GM12878 (cell line): ENCODE results near the gene AFAP1. TPM values are rescaled to one million over a fixed set of nuclear protein-coding genes. Genes with fewer than 3 reads are reported as not detected.

ENCODE experiments used
- ATAC-seq: fragments of 200-7000 bp; cut with Tn5 transposase; 3 replicates; pipeline ENCODE4 v1.9.1; 2020; ENCODE audit warnings: mild to moderate bottlenecking, moderate library complexity
- BruUV-seq: library from RNA; stranded (reverse); fragments of 400-500 nt; replicated peaks from 2 replicates; lab custom pipeline; 2021; lab: Mats Ljungman, UMichigan
- CTCF ChIA-PET: fragments of 300-600 bp; sonication (Branson Sonifier 250); formaldehyde crosslinking; extraction: SDS; loops from one replicate; lab custom pipeline; 2021; ENCODE audit warnings: inconsistent platforms; lab: Yijun Ruan, JAX
- POLR2A ChIA-PET: fragments of 350-600 bp; formaldehyde crosslinking; extraction: SDS; loops from one replicate; lab custom pipeline; 2021; ENCODE audit warnings: inconsistent platforms; lab: Charles Lee
- RAD21 ChIA-PET: fragments of 300-600 bp; sonication (Branson Sonifier 250); formaldehyde crosslinking; loops from one replicate; lab custom pipeline; 2023; ENCODE audit warnings: antibody characterized with exemption; ENCODE audit not compliant: unreplicated experiment; lab: Charles Lee
- SMC1A ChIA-PET: fragments of 300-600 bp; sonication (Branson Sonifier 250); formaldehyde crosslinking; loops from one replicate; lab custom pipeline; 2023; ENCODE audit not compliant: unreplicated experiment, uncharacterized antibody; lab: Charles Lee
- DNase-seq: peaks from one replicate; pipeline ENCODE4 v3.0.0-alpha.2; 2011; ENCODE audit warnings: low read depth, low spot score
- FAIRE-seq: peaks from 3 replicates; lab custom pipeline; 2011; peaks lifted over from hg19 to GRCh38; lab: Jason Lieb, UNC
- H2AFZ ChIP-seq: 2 replicates; pipeline ENCODE4 v1.6.0; 2011; ENCODE audit warnings: low read depth, low read length, control low read depth; ENCODE audit not compliant: control insufficient read depth
- H3K27ac ChIP-seq: 2 replicates; pipeline ENCODE4 v1.5.1; 2011; ENCODE audit warnings: control low read depth; ENCODE audit not compliant: control insufficient read depth, insufficient read depth
- H3K27me3 ChIP-seq, 2 experiments: replicated peaks in 1 of 2; 2 replicates each; pipeline versions ENCODE4 v1.6.0 to v1.6.1; 2011; ENCODE audit warnings: low read length in 1 of 2; ENCODE audit not compliant: control insufficient read depth in 2 of 2, insufficient read depth in 2 of 2
- H3K36me3 ChIP-seq, 2 experiments: 2 replicates each; pipeline ENCODE4 v1.5.1; 2011; ENCODE audit warnings: low read length in 1 of 2; ENCODE audit not compliant: control insufficient read depth in 2 of 2, insufficient read depth in 2 of 2
- H3K4me1 ChIP-seq: 2 replicates; pipeline ENCODE4 v1.6.1; 2011; ENCODE audit warnings: mild to moderate bottlenecking, low read length, moderate library complexity, mixed read lengths; ENCODE audit not compliant: control insufficient read depth, insufficient read depth
- H3K4me2 ChIP-seq: 2 replicates; pipeline ENCODE4 v1.6.0; 2011; ENCODE audit warnings: control low read depth; ENCODE audit not compliant: control insufficient read depth, insufficient read depth
- H3K4me3 ChIP-seq: fragments of 200-600 bp; sonication (generic); 2 replicates; pipeline ENCODE4 v1.5.1; 2016
- H3K79me2 ChIP-seq: 2 replicates; pipeline ENCODE4 v1.6.0; 2011; ENCODE audit warnings: low read length; ENCODE audit not compliant: control insufficient read depth, insufficient read depth
- H3K9ac ChIP-seq: 2 replicates; pipeline ENCODE4 v1.8.0; 2011; ENCODE audit warnings: low read length, control low read depth, mixed read lengths; ENCODE audit not compliant: control insufficient read depth, insufficient read depth
- H3K9me3 ChIP-seq: replicated peaks from 3 replicates; pipeline ENCODE4 v1.5.1; 2011; ENCODE audit warnings: mild to moderate bottlenecking, low read length; ENCODE audit not compliant: control insufficient read depth, insufficient read depth
- H4K20me1 ChIP-seq: 2 replicates; pipeline ENCODE4 v1.6.0; 2011; ENCODE audit not compliant: control insufficient read depth, insufficient read depth
- CBX3 ChIP-seq: fragments of 200-600 bp; sonication (generic); IDR thresholded peaks from 2 replicates; pipeline ENCODE4 v1.6.1; 2016; ENCODE audit warnings: low read depth, borderline replicate concordance
- CREM ChIP-seq: IDR thresholded peaks from 2 replicates; pipeline ENCODE4 v1.6.1; 2014; ENCODE audit warnings: antibody characterized with exemption, low read depth
- E2F8 ChIP-seq: fragments of 450-650 bp; IDR thresholded peaks from 2 replicates; pipeline ENCODE4 v1.6.1; 2018; ENCODE audit warnings: mild to moderate bottlenecking, low read depth, moderate library complexity; ENCODE audit not compliant: partially characterized antibody
- EP300 ChIP-seq, 2 experiments: fragments of 150-350 bp in 1 of 2; IDR thresholded peaks; 2 replicates each; pipeline ENCODE4 v1.6.1; 2011 to 2012; ENCODE audit warnings: low read depth in 2 of 2, low read length in 2 of 2, borderline replicate concordance in 1 of 2, improper control_type of control experiment in 1 of 2, inconsistent platforms in 1 of 2; ENCODE audit not compliant: control insufficient read depth in 1 of 2
- FOS ChIP-seq: IDR thresholded peaks from 3 replicates; pipeline ENCODE4 v1.6.1; 2011; ENCODE audit warnings: borderline replicate concordance; ENCODE audit not compliant: insufficient read length; ENCODE audit errors: extremely low read depth
- GABPA ChIP-seq: IDR thresholded peaks from 2 replicates; pipeline ENCODE4 v1.6.1; 2014; ENCODE audit warnings: antibody characterized with exemption, low read depth, mild to moderate bottlenecking, inconsistent platforms
- HDAC2 ChIP-seq: fragments of 200-600 bp; sonication (generic); IDR thresholded peaks from 2 replicates; pipeline ENCODE4 v1.6.1; 2017
- IRF4 ChIP-seq: IDR thresholded peaks from 2 replicates; pipeline ENCODE4 v1.6.1; 2011; ENCODE audit warnings: low read depth, low read length
- NR2C2 ChIP-seq: IDR thresholded peaks from 2 replicates; pipeline ENCODE4 v1.6.1; 2011; ENCODE audit warnings: borderline replicate concordance, low read depth; ENCODE audit not compliant: control insufficient read depth, insufficient read length
- PBX3 ChIP-seq: IDR thresholded peaks from 2 replicates; pipeline ENCODE4 v1.6.1; 2011; ENCODE audit warnings: mild to moderate bottlenecking, low read depth, low read length, moderate library complexity; ENCODE audit not compliant: insufficient replicate concordance
- RCOR1 ChIP-seq: conservative IDR thresholded peaks from 2 replicates; pipeline ENCODE4 v1.6.1; 2012; ENCODE audit warnings: low read depth, low read length, improper control_type of control experiment
- SIN3A ChIP-seq: IDR thresholded peaks from 2 replicates; pipeline ENCODE4 v1.6.1; 2012; ENCODE audit warnings: low read depth, low read length, improper control_type of control experiment
- TCF12 ChIP-seq: IDR thresholded peaks from 2 replicates; pipeline ENCODE4 v1.6.1; 2011; ENCODE audit warnings: low read depth, mild to moderate bottlenecking, low read length
- USF1 ChIP-seq: IDR thresholded peaks from 2 replicates; pipeline ENCODE4 v1.6.1; 2011; ENCODE audit warnings: borderline replicate concordance, low read depth, mild to moderate bottlenecking, moderate library complexity, mixed read lengths, low read length; ENCODE audit not compliant: insufficient read depth; ENCODE audit errors: extremely low read length
- WRNIP1 ChIP-seq: IDR thresholded peaks from 2 replicates; pipeline ENCODE4 v1.6.1; 2011; ENCODE audit warnings: low read depth, low read length, improper control_type of control experiment, borderline replicate concordance
- ZBTB4 ChIP-seq: fragments of 450-650 bp; formaldehyde crosslinking; IDR thresholded peaks from 2 replicates; pipeline ENCODE4 v1.4.0; 2022; ENCODE audit warnings: mild to moderate bottlenecking, moderate library complexity
- ZNF622 ChIP-seq: fragments of 450-650 bp; IDR thresholded peaks from 2 replicates; pipeline ENCODE4 v1.6.1; 2017; ENCODE audit warnings: mild to moderate bottlenecking, inconsistent platforms
- WGBS: methylation state at CpG from one replicate; pipeline ENCODE4 v1.1.6; 2016; ENCODE audit warnings: low lambda C conversion rate; ENCODE audit not compliant: insufficient replicate concordance, insufficient coverage; ENCODE audit errors: missing lambda C conversion rate; 5-methylcytosine and 5-hydroxymethylcytosine counted together
- in situ Hi-C: fragments of 300-500 bp; cut with MboI; formaldehyde crosslinking; loops from 9 replicates; pipeline ENCODE4 v1.14.3; 2018; ENCODE audit warnings: mixed read lengths
- intact Hi-C: fragments of 100-400 bp; cut with micrococcal nuclease; formaldehyde crosslinking; loops from one replicate; pipeline ENCODE4 v1.14.2; 2022; ENCODE audit not compliant: unreplicated experiment
- polyA plus RNA-seq, 11 experiments: library from polyadenylated mRNA; depleted of rRNA in 4 of 11; unstranded in 6 of 11; stranded (reverse) in 5 of 11; fragments of >200 nt; fragmentation: Nextera tagmentation in 4 of 11; fragmentation: Illumina TruSeq in 1 of 11; extraction: Ambion mirVana in 4 of 11; extraction: Trizol in 1 of 11; gene quantifications; 1 replicate in 1 of 11; 2 replicates in 10 of 11; pipeline versions ENCODE4 v1.2.1 to v1.2.3, GENCODE V29; 2011 to 2016; ENCODE audit warnings: inconsistent platforms in 2 of 11, missing spikeins in 2 of 11, low read depth in 1 of 11
- total RNA-seq, 4 experiments: library from RNA; depleted of rRNA in 3 of 4; stranded (reverse); fragments of >200 nt in 3 of 4; fragmentation: Illumina TruSeq in 1 of 4; extraction: Trizol in 1 of 4; gene quantifications; 2 replicates each; pipeline versions ENCODE4 v1.2.1 to v1.2.3, GENCODE V29; 2013 to 2021

Gene AFAP1
- total and polyA plus RNA-seq, 10 of the 15 experiments (the other 5 are each of a cell fraction or from before 2014, with no cell fraction given), result 0.02 to 0.23 (median 0.09) TPM; not detected in 1

- no TSS peak for BruUV-seq
- Histone ChIP-seq H3K9me3 (no peaks in the 10 kb centered on the region), H3K79me2 (no peaks in the 10 kb centered on the region), H3K27me3 (peaks cover 0 to 2% of the 10 kb centered on the region in 2 experiments; a peak in 2 of 4 replicates), H2AFZ (no peak overlapping the region), H4K20me1 (no peaks in the 10 kb centered on the region), H3K4me2 (no peak overlapping the region), H3K4me1 (peaks cover 4% of the 10 kb centered on the region; the same call in 1 of the 2 replicates), H3K36me3 (no peaks in the 10 kb centered on the region), H3K27ac (no peak overlapping the region), H3K9ac (no peak overlapping the region), H3K4me3 (no peak overlapping the region)
- intact Hi-C loops (loop anchor here (5.0 kb wide), 1 partner anchor 223 kb away; no protein-coding TSS in a partner anchor), in situ Hi-C loops (no loop called here)
- ChIA-PET CTCF (no interaction called here), POLR2A (no interaction called here), RAD21 (no interaction called here), SMC1A (no interaction called here)
- no peak for ATAC-seq
- no peak for FAIRE-seq
- DNase-seq, result no peak
- WGBS, result 70% methylated on average over 5 of the region's 5 CpGs
- no peak for TF ChIP-seq CREM
- TF ChIP-seq HDAC2, result no peak
- no peak for TF ChIP-seq SIN3A
- no peak for TF ChIP-seq USF1
- TF ChIP-seq CBX3, result no peak
- TF ChIP-seq E2F8, result no peak
- no peak for TF ChIP-seq PBX3
- TF ChIP-seq ZBTB4 (CRISPR knock-in tag), result no peak
- no peak for TF ChIP-seq TCF12
- TF ChIP-seq WRNIP1, result no peak
- no peak for TF ChIP-seq ZNF622
- no peak for TF ChIP-seq FOS
- no peak for TF ChIP-seq RCOR1
- no peak for TF ChIP-seq EP300 (IDR thresholded peaks at IDR 0.05; ENCODE audit: borderline replicate concordance in 1 of 2, control insufficient read depth in 1 of 2, low read depth in 2 of 2, low read length in 2 of 2)
- TF ChIP-seq NR2C2, result no peak
- no peak for TF ChIP-seq GABPA
- TF ChIP-seq IRF4, result no peak
Observed at GRCh38 chr4:7764466-7764865, 175.2 kb downstream of the AFAP1 start.
